ENCODE data around the gene NPY2R.

NPY2R gene

GRCh38 chr4:155208258-155209054 is at the start of gene NPY2R:
NPY2R (plus strand) TSS chr4:155208636; CDS start chr4:155213940, 5,304 bp downstream.
- DNase-seq: no peak

GRCh38 chr4:155161357-155161756 is 47.1 kb upstream of the NPY2R start:
- DNase-seq: no peak

GRCh38 chr4:155164718-155165117 is 43.7 kb upstream of the NPY2R start:
- no peak for DNase-seq

- DNase-seq: no peak
These were observed 37.9 kb upstream of the NPY2R start for GRCh38 chr4:155170569-155170968.

- DNase-seq: no peak
These were observed 35.1 kb upstream of the NPY2R start for GRCh38 chr4:155173371-155173770.

- no peak for DNase-seq
These were observed 33.8 kb upstream of the NPY2R start for GRCh38 chr4:155174668-155175067.

- no peak for DNase-seq
These were observed 29.2 kb upstream of the NPY2R start for GRCh38 chr4:155179216-155179615.

GRCh38 chr4:155186972-155187371 is 21.5 kb upstream of the NPY2R start:
- no peak for DNase-seq

GRCh38 chr4:155187989-155188388 is 20.4 kb upstream of the NPY2R start:
- DNase-seq: no peak

- DNase-seq: no peak
These were observed 18.3 kb upstream of the NPY2R start for GRCh38 chr4:155190099-155190498.

GRCh38 chr4:155197757-155198156 is 10.7 kb upstream of the NPY2R start:
- no peak for DNase-seq

GRCh38 chr4:155207534-155208257 is 740 bp upstream of the NPY2R start:
- no peak for DNase-seq

- no peak for DNase-seq
These were observed 11.6 kb downstream of the NPY2R start for GRCh38 chr4:155220025-155220424.

- DNase-seq: no peak
These were observed 18.7 kb downstream of the NPY2R start for GRCh38 chr4:155227131-155227530.

- DNase-seq: no peak
These were observed 20.3 kb downstream of the NPY2R start for GRCh38 chr4:155228713-155229112.

- DNase-seq: no peak
These were observed 24.0 kb downstream of the NPY2R start for GRCh38 chr4:155232432-155232831.

- DNase-seq: no peak
These were observed 25.8 kb downstream of the NPY2R start for GRCh38 chr4:155234206-155234605.

- DNase-seq: no peak
These were observed 29.1 kb downstream of the NPY2R start for GRCh38 chr4:155237567-155237966.

- no peak for DNase-seq
These were observed 32.8 kb downstream of the NPY2R start for GRCh38 chr4:155241225-155241624.

- DNase-seq: no peak
These were observed 33.2 kb downstream of the NPY2R start for GRCh38 chr4:155241664-155242063.

- DNase-seq: no peak
These were observed 36.7 kb downstream of the NPY2R start for GRCh38 chr4:155245105-155245504.

GRCh38 chr4:155248002-155248896 is 39.8 kb downstream of the NPY2R start:
- DNase-seq: no peak

- DNase-seq: no peak
These were observed 40.7 kb downstream of the NPY2R start for GRCh38 chr4:155249016-155249566.

All from GOT3 (cell line).